Activated CD8-positive, alpha-beta T cell treated with anti-CD3 and anti-CD28 coated beads, Interleukin-2, amount 10 ng/mL, durations not matched to agents 7 days and 5 days (primary cell): ENCODE measurements around the gene BTBD9. TPM values are rescaled to one million over a fixed set of nuclear protein-coding genes. Genes with fewer than 3 reads are reported as not detected.

Source experiments
- ATAC-seq: fragments of 150-1000 bp; cut with Tn5 transposase; one replicate; pipeline ENCODE4 v1.10.0; 2021; ENCODE audit warnings: moderate library complexity
- CTCF ChIA-PET: fragments of 350-600 bp; sonication (Branson Sonifier 250); formaldehyde crosslinking; loops from one replicate; lab custom pipeline; 2021; ENCODE audit warnings: antibody characterized with exemption; lab: Charles Lee
- POLR2A ChIA-PET: fragments of 350-600 bp; sonication (Branson Sonifier 250); formaldehyde crosslinking; loops from one replicate; lab custom pipeline; 2021; ENCODE audit warnings: antibody characterized with exemption; lab: Charles Lee
- DNase-seq: peaks from one replicate; pipeline ENCODE4 v3.0.0-alpha.2; 2020
- H3K27ac Mint-ChIP-seq: one replicate; pipeline ENCODE4 v1.8.0; 2021; ENCODE audit warnings: mild to moderate bottlenecking, mixed read lengths
- H3K27me3 Mint-ChIP-seq: one replicate; pipeline ENCODE4 v1.8.0; 2021; ENCODE audit warnings: low read depth, mixed read lengths
- H3K36me3 Mint-ChIP-seq: one replicate; pipeline ENCODE4 v1.8.0; 2021; ENCODE audit warnings: low read depth, mixed read lengths
- H3K4me1 Mint-ChIP-seq: one replicate; pipeline ENCODE4 v1.8.0; 2021; ENCODE audit warnings: low read depth, mixed read lengths
- H3K4me3 Mint-ChIP-seq: one replicate; pipeline ENCODE4 v1.8.0; 2021; ENCODE audit warnings: mild to moderate bottlenecking, mixed read lengths
- H3K9me3 Mint-ChIP-seq: one replicate; pipeline ENCODE4 v1.8.0; 2022; ENCODE audit warnings: mixed read lengths; ENCODE audit not compliant: insufficient read depth
- total RNA-seq, 2 experiments: library from RNA; stranded (reverse); gene quantifications; one replicate each; pipeline ENCODE4 v1.2.3, GENCODE V29; 2021

Gene BTBD9
- total RNA-seq, 2 experiments from 2014 or later = 9.4 to 12.4 TPM

DNA sequence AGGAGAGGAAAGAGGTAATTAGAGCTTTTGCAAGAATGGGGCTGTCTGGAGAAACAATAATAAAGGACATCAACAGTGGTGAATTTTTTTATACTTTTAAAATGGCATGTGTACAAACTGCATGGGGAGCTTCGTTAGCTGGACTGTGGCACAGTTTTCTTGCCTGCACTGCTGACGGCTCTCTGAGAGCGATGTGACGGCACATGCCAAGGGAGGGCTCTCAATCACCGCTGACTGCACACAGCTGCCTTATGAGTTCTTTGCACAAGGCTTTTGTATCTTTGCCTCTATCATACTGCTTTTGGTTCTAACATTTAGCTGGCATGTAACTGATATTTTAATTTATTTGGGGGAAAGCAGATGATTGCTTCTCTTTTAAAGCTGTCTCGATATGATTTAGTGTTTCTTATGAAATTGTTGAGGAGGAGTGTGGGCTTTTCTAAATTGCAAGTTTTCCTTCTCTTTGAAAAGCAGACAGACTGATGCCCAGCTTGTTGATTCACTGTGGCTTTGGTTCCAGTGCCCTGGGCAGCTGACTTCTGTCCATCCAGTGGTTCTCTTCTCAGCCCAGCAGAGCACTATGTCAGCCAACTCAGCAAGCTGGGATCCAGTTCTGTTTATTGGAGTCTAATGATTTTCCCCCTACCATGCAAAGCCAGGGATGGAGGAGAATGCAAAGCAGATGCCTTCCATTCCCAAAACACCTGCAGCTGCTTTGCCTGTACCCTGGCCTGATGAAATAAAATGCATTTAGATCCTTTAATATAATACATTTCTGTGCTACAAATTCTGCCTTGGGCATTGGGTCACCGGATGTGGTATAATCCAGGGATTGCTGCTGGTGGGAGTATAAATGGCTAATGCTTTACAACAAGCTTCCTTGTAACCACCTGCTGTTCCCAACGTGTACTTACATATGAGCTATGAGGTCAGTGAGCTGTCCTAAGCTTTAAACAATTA, 496.3 kb downstream of the BTBD9 start:
- no peak overlapping the region for H3K4me3 Mint-ChIP-seq
- H3K4me1 Mint-ChIP-seq = peaks cover 4% of the 10 kb centered on the region
- H3K27me3 Mint-ChIP-seq = no peaks in the 10 kb centered on the region
- no peak for DNase-seq
- H3K9me3 Mint-ChIP-seq = no peaks in the 10 kb centered on the region
- ATAC-seq = no peak
- ChIA-PET CTCF (no interaction called here), POLR2A (no interaction called here)
- no peak overlapping the region for H3K27ac Mint-ChIP-seq
- H3K36me3 Mint-ChIP-seq = no peaks in the 10 kb centered on the region

DNA sequence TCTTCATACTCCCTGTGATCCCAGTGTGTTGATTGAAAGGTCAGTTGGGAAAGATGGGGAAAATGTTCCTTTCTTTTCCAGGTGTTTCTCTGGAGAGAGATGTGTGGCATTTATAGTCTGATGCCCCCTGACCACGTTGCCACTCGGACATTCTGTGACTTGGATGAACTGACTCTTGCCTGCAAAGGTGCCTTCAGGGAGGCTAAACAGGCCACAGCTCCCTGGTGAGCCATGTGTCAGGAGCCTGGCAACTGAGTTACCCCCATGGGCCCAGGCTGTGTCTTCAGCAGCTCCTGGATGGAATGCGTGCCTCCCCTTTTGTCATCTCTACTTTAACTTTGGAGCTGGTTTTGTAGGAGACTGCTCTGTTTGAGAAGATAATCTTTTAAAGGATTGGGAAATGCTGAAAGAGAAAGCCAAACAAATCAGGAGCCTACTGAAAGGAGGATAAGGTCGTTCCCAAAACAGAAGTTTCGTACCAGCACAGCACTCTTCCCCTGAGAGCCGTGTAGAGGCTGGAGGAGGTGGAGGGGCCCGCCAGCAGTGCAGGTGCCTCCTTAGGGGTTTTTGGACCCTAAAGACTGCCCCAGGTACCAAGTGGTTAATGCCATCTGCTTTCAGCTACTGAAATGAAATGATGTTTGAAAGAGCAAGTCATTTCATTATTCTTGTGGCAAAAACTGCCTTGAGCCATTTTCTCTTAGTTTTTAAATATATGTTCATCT, 497.4 kb downstream of the BTBD9 start:
- H3K27ac Mint-ChIP-seq = no peak overlapping the region
- no peaks in the 10 kb centered on the region for H3K9me3 Mint-ChIP-seq
- H3K4me1 Mint-ChIP-seq = peaks cover 4% of the 10 kb centered on the region
- no peak overlapping the region for H3K4me3 Mint-ChIP-seq
- no peaks in the 10 kb centered on the region for H3K27me3 Mint-ChIP-seq
- DNase-seq = no peak
- ATAC-seq = no peak
- no peaks in the 10 kb centered on the region for H3K36me3 Mint-ChIP-seq
- POLR2A ChIA-PET = no interaction called here
- CTCF ChIA-PET = interaction anchor here (1.1 kb wide), 1 partner anchor 13 kb away, joined by 3 read pairs; no protein-coding TSS in a partner anchor

GRCh38 chr6:38141716-38142115, 498.0 kb downstream of the BTBD9 start:
- Mint-ChIP-seq H3K27ac (no peak overlapping the region), H3K4me3 (no peak overlapping the region), H3K27me3 (no peaks in the 10 kb centered on the region), H3K9me3 (no peaks in the 10 kb centered on the region), H3K36me3 (no peaks in the 10 kb centered on the region), H3K4me1 (peaks cover 4% of the 10 kb centered on the region)
- no peak for DNase-seq
- ATAC-seq = no peak
- ChIA-PET POLR2A (no interaction called here), CTCF (interaction anchor here (1.1 kb wide), 1 partner anchor 14 kb away, joined by 3 read pairs; no protein-coding TSS in a partner anchor)

GRCh38 chr6:38141085-38141484, 498.6 kb downstream of the BTBD9 start:
- Mint-ChIP-seq H3K36me3 (no peaks in the 10 kb centered on the region), H3K27ac (no peak overlapping the region), H3K4me1 (peaks cover 4% of the 10 kb centered on the region), H3K9me3 (no peaks in the 10 kb centered on the region), H3K4me3 (no peak overlapping the region), H3K27me3 (no peaks in the 10 kb centered on the region)
- ChIA-PET POLR2A (no interaction called here), CTCF (no interaction called here)
- DNase-seq (no peak), ATAC-seq (no peak)

- no peak overlapping the region for H3K4me3 Mint-ChIP-seq
- ATAC-seq (no peak), DNase-seq (no peak)
- CTCF ChIA-PET = no interaction called here
- H3K27me3 Mint-ChIP-seq = no peaks in the 10 kb centered on the region
- no peaks in the 10 kb centered on the region for H3K9me3 Mint-ChIP-seq
- POLR2A ChIA-PET = no interaction called here
- no peaks in the 10 kb centered on the region for H3K36me3 Mint-ChIP-seq
- H3K4me1 Mint-ChIP-seq = peaks cover 4% of the 10 kb centered on the region
- H3K27ac Mint-ChIP-seq = no peak overlapping the region
Measured at GRCh38 chr6:38138374-38138773, 501.4 kb downstream of the BTBD9 start.

GRCh38 chr6:38137608-38138265, 502.0 kb downstream of the BTBD9 start:
- POLR2A ChIA-PET = no interaction called here
- H3K9me3 Mint-ChIP-seq = no peaks in the 10 kb centered on the region
- H3K4me3 Mint-ChIP-seq = no peak overlapping the region
- CTCF ChIA-PET = no interaction called here
- H3K27me3 Mint-ChIP-seq = no peaks in the 10 kb centered on the region
- no peaks in the 10 kb centered on the region for H3K36me3 Mint-ChIP-seq
- no peak for DNase-seq
- H3K27ac Mint-ChIP-seq = no peak overlapping the region
- H3K4me1 Mint-ChIP-seq = peaks cover 4% of the 10 kb centered on the region
- no peak for ATAC-seq

DNA sequence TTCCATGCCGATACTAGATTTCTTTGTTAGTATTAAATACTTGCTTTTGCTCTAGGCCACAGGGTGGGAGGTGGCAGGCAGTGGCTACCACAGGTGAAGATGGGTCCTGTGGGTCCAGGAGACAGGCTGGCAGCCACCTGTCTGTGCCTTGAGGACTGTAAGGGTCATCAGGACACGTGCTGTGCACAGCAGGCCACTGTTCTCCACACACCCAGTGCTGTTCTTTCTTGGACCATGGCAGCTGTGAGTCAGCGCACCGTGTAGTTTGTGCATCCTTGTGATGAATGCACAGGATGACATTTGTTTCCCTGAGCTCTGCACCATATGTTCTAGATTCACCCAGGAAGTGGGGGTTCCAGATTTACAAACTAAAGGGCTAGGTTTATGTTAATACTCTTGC, 503.2 kb downstream of the BTBD9 start:
- H3K4me1 Mint-ChIP-seq = peaks cover 5% of the 10 kb centered on the region
- H3K9me3 Mint-ChIP-seq = no peaks in the 10 kb centered on the region
- DNase-seq (no peak), ATAC-seq (no peak)
- H3K27ac Mint-ChIP-seq = no peak overlapping the region
- ChIA-PET POLR2A (no interaction called here), CTCF (no interaction called here)
- no peak overlapping the region for H3K4me3 Mint-ChIP-seq
- no peaks in the 10 kb centered on the region for H3K36me3 Mint-ChIP-seq
- no peaks in the 10 kb centered on the region for H3K27me3 Mint-ChIP-seq

GRCh38 chr6:38134704-38135088, 505.0 kb downstream of the BTBD9 start:
- CTCF ChIA-PET = no interaction called here
- H3K9me3 Mint-ChIP-seq = no peaks in the 10 kb centered on the region
- DNase-seq (no peak), ATAC-seq (no peak)
- H3K27ac Mint-ChIP-seq = no peak overlapping the region
- POLR2A ChIA-PET = no interaction called here
- no peak overlapping the region for H3K4me3 Mint-ChIP-seq
- H3K27me3 Mint-ChIP-seq = no peaks in the 10 kb centered on the region
- peaks cover 15% of the 10 kb centered on the region for H3K4me1 Mint-ChIP-seq
- H3K36me3 Mint-ChIP-seq = peaks cover 3% of the 10 kb centered on the region

GRCh38 chr6:38133932-38134703, 505.6 kb downstream of the BTBD9 start:
- ChIA-PET POLR2A (no interaction called here), CTCF (no interaction called here)
- Mint-ChIP-seq H3K9me3 (no peaks in the 10 kb centered on the region), H3K4me1 (peaks cover 12% of the 10 kb centered on the region), H3K27me3 (no peaks in the 10 kb centered on the region), H3K4me3 (no peak overlapping the region), H3K36me3 (peaks cover 3% of the 10 kb centered on the region), H3K27ac (no peak overlapping the region)
- DNase-seq = no peak
- ATAC-seq = no peak

DNA sequence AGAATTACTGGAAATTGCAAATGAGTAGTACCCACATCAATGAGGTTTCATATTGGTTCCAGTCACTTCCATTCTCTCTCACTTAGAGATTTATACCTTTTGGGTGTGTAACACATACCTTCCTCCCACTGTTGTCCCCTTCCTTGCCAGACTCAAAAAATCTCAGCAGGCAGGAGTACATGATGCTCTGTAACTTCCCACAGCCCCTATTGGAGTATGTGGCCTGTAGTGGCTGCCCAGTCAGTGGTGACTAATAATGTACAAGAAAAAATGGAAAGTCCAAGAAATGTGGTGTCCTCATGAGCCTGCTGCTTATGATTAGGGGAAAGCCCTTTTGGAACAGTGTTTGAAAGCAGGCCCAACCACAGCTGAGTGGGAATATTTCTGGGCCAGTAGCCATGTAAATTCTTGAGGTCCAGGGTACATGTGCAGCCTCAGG, 508.2 kb downstream of the BTBD9 start:
- no peak overlapping the region for H3K4me3 Mint-ChIP-seq
- ChIA-PET CTCF (no interaction called here), POLR2A (no interaction called here)
- H3K9me3 Mint-ChIP-seq = no peaks in the 10 kb centered on the region
- H3K4me1 Mint-ChIP-seq = peaks cover 11% of the 10 kb centered on the region
- H3K36me3 Mint-ChIP-seq = peaks cover 8% of the 10 kb centered on the region
- no peaks in the 10 kb centered on the region for H3K27me3 Mint-ChIP-seq
- no peak for DNase-seq
- ATAC-seq = no peak
- no peak overlapping the region for H3K27ac Mint-ChIP-seq

DNA sequence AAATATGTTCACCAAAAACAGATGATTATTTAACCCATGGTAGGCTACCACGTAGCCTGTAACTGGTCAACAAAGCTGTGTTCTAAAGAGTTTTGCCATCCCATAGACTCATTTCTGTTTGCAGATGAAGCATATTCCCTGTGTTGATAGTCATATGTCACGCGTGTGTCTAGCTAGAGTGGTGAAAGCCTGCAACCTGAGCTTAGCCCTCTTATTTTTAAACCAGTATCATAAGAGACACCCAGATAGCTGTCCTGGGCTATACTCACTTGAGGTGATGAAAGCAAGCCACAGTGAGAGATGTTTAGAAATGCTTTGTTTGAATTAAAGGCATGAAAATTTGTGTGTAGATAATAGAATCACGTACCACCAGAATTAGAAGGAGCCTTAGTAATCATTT, 512.4 kb downstream of the BTBD9 start:
- H3K27ac Mint-ChIP-seq = no peak overlapping the region
- ChIA-PET CTCF (no interaction called here), POLR2A (no interaction called here)
- peaks cover 19% of the 10 kb centered on the region for H3K36me3 Mint-ChIP-seq
- H3K27me3 Mint-ChIP-seq = no peaks in the 10 kb centered on the region
- peaks cover 11% of the 10 kb centered on the region for H3K4me1 Mint-ChIP-seq
- no peaks in the 10 kb centered on the region for H3K9me3 Mint-ChIP-seq
- no peak overlapping the region for H3K4me3 Mint-ChIP-seq
- no peak for ATAC-seq
- no peak for DNase-seq
